K562 (cell line): ENCODE measurements around the gene IFNG-AS1. TPM values are rescaled to one million over a fixed set of nuclear protein-coding genes. Genes with fewer than 3 reads are reported as not detected.
A peak's percentile ranks its signal among the peaks of the same experiment; 100 is the strongest.

ENCODE experiments used
- ATAC-seq: fragments of 200-7000 bp; cut with Tn5 transposase; 3 replicates; pipeline ENCODE4 v1.9.1; 2020; ENCODE audit warnings: moderate library complexity
- BruUV-seq: library from RNA; stranded (reverse); fragments of 400-500 nt; replicated peaks from 2 replicates; lab custom pipeline; 2021; lab: Mats Ljungman, UMichigan
- CTCF ChIA-PET: fragments of 300-600 bp; formaldehyde crosslinking; extraction: SDS; loops from one replicate; lab custom pipeline; 2021; ENCODE audit warnings: low intra/inter-chr PET ratio; lab: Yijun Ruan, JAX
- POLR2A ChIA-PET: fragments of 300-600, 350-650 bp; sonication (Branson Sonifier 250); formaldehyde crosslinking; extraction: SDS; loops from one replicate; lab custom pipeline; 2021; ENCODE audit warnings: antibody characterized with exemption, inconsistent platforms; lab: Yijun Ruan, JAX
- DNase-seq, 4 experiments: peaks; one replicate each; pipeline versions ENCODE4 v3.0.0 to v3.0.0-alpha.2; 2011 to 2018; ENCODE audit warnings: low spot score in 3 of 4, mixed read lengths in 3 of 4; ENCODE audit errors: extremely low read depth in 1 of 4
- FAIRE-seq: peaks from 2 replicates; lab custom pipeline; 2011; peaks lifted over from hg19 to GRCh38; lab: Jason Lieb, UNC
- H2AFZ ChIP-seq: 2 replicates; pipeline ENCODE4 v1.6.0; 2011; ENCODE audit warnings: low read depth, low read length, control low read depth, inconsistent platforms
- H3K27ac ChIP-seq: fragments of 200-600 bp; 3 replicates; pipeline ENCODE4 v1.8.0; 2011; ENCODE audit warnings: low read depth, mild to moderate bottlenecking, control low read depth, inconsistent platforms, low read length, moderate library complexity, mixed read lengths; ENCODE audit errors: extremely low read depth
- H3K27me3 ChIP-seq, 2 experiments: fragments of 300-600 bp in 1 of 2; 2 replicates in 1 of 2; 3 replicates in 1 of 2; pipeline versions ENCODE4 v1.6.0 to v1.8.0; 2011; ENCODE audit warnings: inconsistent platforms in 2 of 2, low read length in 2 of 2, mild to moderate bottlenecking in 1 of 2, mixed read lengths in 1 of 2, moderate library complexity in 1 of 2; ENCODE audit not compliant: control insufficient read depth in 2 of 2, insufficient read depth in 2 of 2
- H3K36me3 ChIP-seq: fragments of 300-600 bp; 3 replicates; pipeline ENCODE4 v1.8.0; 2011; ENCODE audit warnings: mild to moderate bottlenecking, low read length, inconsistent platforms; ENCODE audit not compliant: control insufficient read depth, insufficient read depth
- H3K4me1 ChIP-seq, 2 experiments: fragments of 200-600 bp in 1 of 2; replicated peaks in 1 of 2; 2 replicates in 1 of 2; 3 replicates in 1 of 2; pipeline versions ENCODE4 v1.5.1 to v1.8.0; 2011; ENCODE audit warnings: inconsistent platforms in 2 of 2, low read length in 2 of 2, mild to moderate bottlenecking in 1 of 2, mixed read lengths in 1 of 2, moderate library complexity in 1 of 2; ENCODE audit not compliant: control insufficient read depth in 2 of 2, insufficient read depth in 2 of 2
- H3K4me2 ChIP-seq: 2 replicates; pipeline ENCODE4 v1.6.1; 2011; ENCODE audit warnings: low read length, control low read depth, inconsistent platforms, mixed read lengths; ENCODE audit not compliant: insufficient read depth
- H3K4me3 ChIP-seq: fragments of 200-600 bp; sonication (generic), shearing (Covaris generic); 2 replicates; pipeline ENCODE4 v1.5.1; 2016; ENCODE audit warnings: control low read depth, inconsistent platforms
- H3K79me2 ChIP-seq: fragments of 200-600 bp; 3 replicates; pipeline ENCODE4 v1.8.0; 2011; ENCODE audit warnings: low read length, inconsistent platforms; ENCODE audit not compliant: control insufficient read depth, insufficient read depth
- H3K9ac ChIP-seq, 2 experiments: 2 replicates each; pipeline versions ENCODE4 v1.6.0 to v1.6.1; 2011; ENCODE audit warnings: low read depth in 2 of 2, low read length in 2 of 2, control low read depth in 1 of 2, inconsistent platforms in 1 of 2, mild to moderate bottlenecking in 1 of 2, mixed read lengths in 1 of 2; ENCODE audit not compliant: insufficient read depth in 1 of 2
- H3K9me1 ChIP-seq: one replicate; pipeline ENCODE4 v1.6.0; 2011; ENCODE audit warnings: inconsistent platforms, mild to moderate bottlenecking, low read length, moderate library complexity; ENCODE audit not compliant: control insufficient read depth, insufficient read depth
- H3K9me3 ChIP-seq: replicated peaks from 2 replicates; pipeline ENCODE4 v1.5.1; 2011; ENCODE audit warnings: low read depth, low read length, inconsistent platforms; ENCODE audit not compliant: control insufficient read depth, insufficient read depth
- H4K20me1 ChIP-seq: replicated peaks from 2 replicates; pipeline ENCODE4 v1.6.1; 2011; ENCODE audit warnings: low read length, inconsistent platforms, mixed read lengths; ENCODE audit not compliant: control insufficient read depth, insufficient read depth
- CBX3 ChIP-seq, 2 experiments: IDR thresholded peaks; 1 replicate in 1 of 2; 2 replicates in 1 of 2; pipeline ENCODE4 v1.6.1; 2012; ENCODE audit warnings: inconsistent platforms in 2 of 2, low read length in 2 of 2, borderline replicate concordance in 1 of 2, control low read depth in 1 of 2
- DEAF1 ChIP-seq: fragments of 450-650 bp; formaldehyde crosslinking; IDR thresholded peaks from 2 replicates; pipeline ENCODE4 v1.4.0; 2020; ENCODE audit warnings: mild to moderate bottlenecking, moderate library complexity
- EP400 ChIP-seq: fragments of 450-650 bp; IDR thresholded peaks from 2 replicates; pipeline ENCODE4 v1.6.1; 2017; ENCODE audit warnings: antibody characterized with exemption, mild to moderate bottlenecking, moderate library complexity
- HNRNPK ChIP-seq: fragments of 200-400 bp; formaldehyde crosslinking; IDR thresholded peaks from one replicate; pipeline ENCODE4 v1.6.1; 2018; ENCODE audit warnings: mild to moderate bottlenecking, low read depth, low read length; ENCODE audit not compliant: poor library complexity, severe bottlenecking
- MED1 ChIP-seq: sonication (generic); formaldehyde crosslinking; IDR thresholded peaks from 2 replicates; pipeline ENCODE4 v1.8.1; 2023; ENCODE audit warnings: missing genetic modification reagents, borderline replicate concordance
- NFATC3 ChIP-seq: fragments of 450-650 bp; IDR thresholded peaks from 2 replicates; pipeline ENCODE4 v1.6.1; 2017; ENCODE audit warnings: mild to moderate bottlenecking
- NRF1 ChIP-seq, 2 experiments: fragments of 450-650 bp; IDR thresholded peaks in 1 of 2; conservative IDR thresholded peaks in 1 of 2; 2 replicates each; pipeline ENCODE4 v1.6.1; 2014; ENCODE audit warnings: mild to moderate bottlenecking in 2 of 2
- RNF2 ChIP-seq: sonication (generic); IDR thresholded peaks from 2 replicates; pipeline ENCODE4 v1.6.1; 2016
- SMAD3 ChIP-seq: fragments of 450-650 bp; formaldehyde crosslinking; conservative IDR thresholded peaks from 2 replicates; pipeline ENCODE4 v1.4.0; 2020; ENCODE audit warnings: mild to moderate bottlenecking
- SRSF1 ChIP-seq: fragments of 200-400 bp; formaldehyde crosslinking; IDR thresholded peaks from 2 replicates; pipeline ENCODE4 v1.6.1; 2017; ENCODE audit warnings: mild to moderate bottlenecking, low read depth, low read length, moderate library complexity
- TFE3 ChIP-seq: fragments of 450-650 bp; formaldehyde crosslinking; IDR thresholded peaks from 2 replicates; pipeline ENCODE4 v1.4.0; 2020; ENCODE audit warnings: mild to moderate bottlenecking, mixed read lengths
- ZNF134 ChIP-seq: fragments of 250-450 bp; sonication (Bioruptor Pico); conservative IDR thresholded peaks from 2 replicates; pipeline ENCODE4 v1.4.0; 2020
- ZNF253 ChIP-seq: fragments of 250-450 bp; sonication (Bioruptor Pico); conservative IDR thresholded peaks from 2 replicates; pipeline ENCODE4 v1.6.1; 2021; ENCODE audit warnings: mild to moderate bottlenecking
- ZNF511 ChIP-seq: sonication (generic); formaldehyde crosslinking; IDR thresholded peaks from 2 replicates; pipeline ENCODE4 v1.8.0; 2022; ENCODE audit warnings: mild to moderate bottlenecking, missing genetic modification reagents
- WGBS: fragments of 100-300 bp; shearing (Covaris generic); methylation state at CpG from one replicate; pipeline ENCODE4 v1.1.6; 2016; ENCODE audit warnings: low coverage, mixed read lengths; ENCODE audit not compliant: insufficient coverage; ENCODE audit errors: missing lambda C conversion rate; 5-methylcytosine and 5-hydroxymethylcytosine counted together
- in situ Hi-C: fragments of 300-500 bp; cut with MboI; formaldehyde crosslinking; loops from 4 replicates; pipeline ENCODE4 v1.15.0; 2018; ENCODE audit warnings: inconsistent platforms, mixed read lengths
- intact Hi-C: fragments of 100-400 bp; cut with micrococcal nuclease; formaldehyde crosslinking; loops from 2 replicates; pipeline ENCODE4 v1.14.2; 2022
- polyA plus RNA-seq, 8 experiments: library from polyadenylated mRNA; depleted of rRNA in 4 of 8; stranded (reverse) in 5 of 8; unstranded in 3 of 8; fragments of >200 nt; fragmentation: Nextera tagmentation in 2 of 8; fragmentation: Illumina TruSeq in 1 of 8; extraction: Ambion mirVana in 2 of 8; extraction: Trizol in 1 of 8; gene quantifications; 2 replicates each; pipeline versions ENCODE4 v1.2.1 to v1.2.3, GENCODE V29; 2011 to 2014; ENCODE audit warnings: inconsistent platforms in 1 of 8, missing spikeins in 1 of 8
- total RNA-seq, 7 experiments: library from RNA; depleted of rRNA in 6 of 7; stranded (reverse); fragments of >200 nt in 6 of 7; fragmentation: Illumina TruSeq in 2 of 7; extraction: Trizol in 2 of 7; gene quantifications; 2 replicates each; pipeline versions ENCODE4 v1.2.1 to v1.2.3, GENCODE V29; 2011 to 2021; ENCODE audit warnings: low replicate concordance in 1 of 7

The IFNG-AS1 gene
- total and polyA plus RNA-seq, 9 of the 15 experiments (the other 6 are each of a cell fraction or from before 2014, with no cell fraction given) = not detected

- H3K4me2 ChIP-seq = no peak overlapping the region
- no peak for ATAC-seq
- DNase-seq = no peak
- H3K27me3 ChIP-seq = no peaks in the 10 kb centered on the region
- no peak overlapping the region for H3K9ac ChIP-seq
- no peaks in the 10 kb centered on the region for H4K20me1 ChIP-seq
- POLR2A ChIA-PET = no interaction called here
- no peaks in the 10 kb centered on the region for H3K4me1 ChIP-seq
- intact Hi-C loops (no loop called here), in situ Hi-C loops (no loop called here)
- BruUV-seq = no TSS peak
- no peaks in the 10 kb centered on the region for H3K9me1 ChIP-seq
- no peak for FAIRE-seq
- WGBS = 1% methylated on average over 6 of the region's 6 CpGs
- CTCF ChIA-PET = no interaction called here
- 0 out of 2 replicates have a peak, but pooled peaks have one; percentile 9 for TF ChIP-seq TFE3
- TF ChIP-seq SMAD3 (CRISPR knock-in tag) = no peak
- no peaks in the 10 kb centered on the region for H3K9me3 ChIP-seq
- no peak overlapping the region for H3K27ac ChIP-seq
- no peaks in the 10 kb centered on the region for H3K36me3 ChIP-seq
- H2AFZ ChIP-seq = no peak overlapping the region
- H3K4me3 ChIP-seq = no peak overlapping the region
- H3K79me2 ChIP-seq = no peaks in the 10 kb centered on the region
These were observed 30.8 kb downstream of the IFNG-AS1 start for GRCh38 chr12:68020049-68020448.

- CTCF ChIA-PET = no interaction called here
- H3K4me3 ChIP-seq = no peak overlapping the region
- intact Hi-C loops (no loop called here), in situ Hi-C loops (no loop called here)
- DNase-seq (no peak), ATAC-seq (no peak), FAIRE-seq (no peak)
- H3K27ac ChIP-seq = no peak overlapping the region
- H3K9me3 ChIP-seq = no peaks in the 10 kb centered on the region
- H3K36me3 ChIP-seq = no peaks in the 10 kb centered on the region
- H2AFZ ChIP-seq = no peak overlapping the region
- no peak overlapping the region for H3K4me2 ChIP-seq
- no peaks in the 10 kb centered on the region for H3K79me2 ChIP-seq
- no peaks in the 10 kb centered on the region for H4K20me1 ChIP-seq
- no TSS peak for BruUV-seq
- H3K9ac ChIP-seq = no peak overlapping the region
- no peaks in the 10 kb centered on the region for H3K9me1 ChIP-seq
- no peaks in the 10 kb centered on the region for H3K27me3 ChIP-seq
- no peaks in the 10 kb centered on the region for H3K4me1 ChIP-seq
- POLR2A ChIA-PET = no interaction called here
- 4% methylated on average over 5 of the region's 5 CpGs for WGBS
- TF ChIP-seq DEAF1 (no peak), CBX3 (IDR thresholded peaks at IDR 0.05; ENCODE audit: borderline replicate concordance in 1 of 2, low read length in 2 of 2) (no peak), SRSF1 (no peak), NRF1 (conservative IDR thresholded peaks at IDR 0.05 in 1 of 2, IDR thresholded peaks at IDR 0.05 in 1 of 2) (no peak), ZNF134 (CRISPR knock-in tag) (no peak), RNF2 (no peak), NFATC3 (no peak), ZNF253 (CRISPR knock-in tag) (no peak), ZNF511 (no peak), HNRNPK (no peak), EP400 (no peak), MED1 (no peak)
These were observed 31.5 kb downstream of the IFNG-AS1 start for GRCh38 chr12:68020699-68021098.
